AG04449 (cell line): ENCODE data around the gene SERPINE3.

Experiments used
- CTCF ChIA-PET: fragments of 350-600 bp; formaldehyde crosslinking; extraction: SDS; loops from one replicate; lab custom pipeline; 2021; ENCODE audit warnings: antibody characterized with exemption; lab: Yijun Ruan, JAX
- POLR2A ChIA-PET: fragments of 400-600, 350-600 bp; formaldehyde crosslinking; extraction: SDS; loops from one replicate; lab custom pipeline; 2020; ENCODE audit warnings: antibody characterized with exemption, inconsistent platforms; lab: Yijun Ruan, JAX
- DNase-seq: peaks from one replicate; pipeline ENCODE4 v3.0.0-alpha.2; 2010; ENCODE audit warnings: low read depth, low spot score
- H3K4me3 ChIP-seq: 2 replicates; pipeline ENCODE4 v1.5.1; 2011; ENCODE audit warnings: low read depth, mild to moderate bottlenecking, control low read depth, low read length
- TF ChIP-seq, protein P1 (sequence below): IDR thresholded peaks from one replicate; pipeline ENCODE4 v1.5.1; 2011; ENCODE audit warnings: mild to moderate bottlenecking, moderate library complexity, low read length, control low read depth, inconsistent platforms; ENCODE audit not compliant: insufficient read depth; ENCODE audit errors: missing control alignments

Gene SERPINE3

DNA sequence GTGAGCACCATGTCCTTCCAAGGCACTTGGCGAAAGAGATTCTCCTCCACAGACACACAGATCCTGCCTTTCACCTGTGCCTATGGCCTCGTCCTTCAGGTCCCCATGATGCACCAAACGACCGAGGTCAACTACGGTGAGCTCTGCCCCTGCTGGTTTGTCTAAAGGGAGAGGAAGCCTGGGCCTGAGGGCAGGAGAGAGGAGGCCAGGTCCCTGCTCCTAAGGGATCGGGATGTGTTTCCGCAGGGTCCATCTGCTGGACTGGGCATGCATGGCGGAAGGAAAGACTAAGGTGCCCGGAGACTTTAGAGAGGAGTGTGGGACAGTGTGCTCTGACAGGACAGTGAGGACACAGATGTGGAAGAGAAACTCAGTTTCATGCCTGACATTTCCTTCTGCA, 7.6 kb downstream of the SERPINE3 start:
- no peak overlapping the region for H3K4me3 ChIP-seq
- TF ChIP-seq, protein P1, sequence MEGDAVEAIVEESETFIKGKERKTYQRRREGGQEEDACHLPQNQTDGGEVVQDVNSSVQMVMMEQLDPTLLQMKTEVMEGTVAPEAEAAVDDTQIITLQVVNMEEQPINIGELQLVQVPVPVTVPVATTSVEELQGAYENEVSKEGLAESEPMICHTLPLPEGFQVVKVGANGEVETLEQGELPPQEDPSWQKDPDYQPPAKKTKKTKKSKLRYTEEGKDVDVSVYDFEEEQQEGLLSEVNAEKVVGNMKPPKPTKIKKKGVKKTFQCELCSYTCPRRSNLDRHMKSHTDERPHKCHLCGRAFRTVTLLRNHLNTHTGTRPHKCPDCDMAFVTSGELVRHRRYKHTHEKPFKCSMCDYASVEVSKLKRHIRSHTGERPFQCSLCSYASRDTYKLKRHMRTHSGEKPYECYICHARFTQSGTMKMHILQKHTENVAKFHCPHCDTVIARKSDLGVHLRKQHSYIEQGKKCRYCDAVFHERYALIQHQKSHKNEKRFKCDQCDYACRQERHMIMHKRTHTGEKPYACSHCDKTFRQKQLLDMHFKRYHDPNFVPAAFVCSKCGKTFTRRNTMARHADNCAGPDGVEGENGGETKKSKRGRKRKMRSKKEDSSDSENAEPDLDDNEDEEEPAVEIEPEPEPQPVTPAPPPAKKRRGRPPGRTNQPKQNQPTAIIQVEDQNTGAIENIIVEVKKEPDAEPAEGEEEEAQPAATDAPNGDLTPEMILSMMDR, result no peak
- no peak for DNase-seq
- ChIA-PET POLR2A (no interaction called here), CTCF (no interaction called here)

DNA sequence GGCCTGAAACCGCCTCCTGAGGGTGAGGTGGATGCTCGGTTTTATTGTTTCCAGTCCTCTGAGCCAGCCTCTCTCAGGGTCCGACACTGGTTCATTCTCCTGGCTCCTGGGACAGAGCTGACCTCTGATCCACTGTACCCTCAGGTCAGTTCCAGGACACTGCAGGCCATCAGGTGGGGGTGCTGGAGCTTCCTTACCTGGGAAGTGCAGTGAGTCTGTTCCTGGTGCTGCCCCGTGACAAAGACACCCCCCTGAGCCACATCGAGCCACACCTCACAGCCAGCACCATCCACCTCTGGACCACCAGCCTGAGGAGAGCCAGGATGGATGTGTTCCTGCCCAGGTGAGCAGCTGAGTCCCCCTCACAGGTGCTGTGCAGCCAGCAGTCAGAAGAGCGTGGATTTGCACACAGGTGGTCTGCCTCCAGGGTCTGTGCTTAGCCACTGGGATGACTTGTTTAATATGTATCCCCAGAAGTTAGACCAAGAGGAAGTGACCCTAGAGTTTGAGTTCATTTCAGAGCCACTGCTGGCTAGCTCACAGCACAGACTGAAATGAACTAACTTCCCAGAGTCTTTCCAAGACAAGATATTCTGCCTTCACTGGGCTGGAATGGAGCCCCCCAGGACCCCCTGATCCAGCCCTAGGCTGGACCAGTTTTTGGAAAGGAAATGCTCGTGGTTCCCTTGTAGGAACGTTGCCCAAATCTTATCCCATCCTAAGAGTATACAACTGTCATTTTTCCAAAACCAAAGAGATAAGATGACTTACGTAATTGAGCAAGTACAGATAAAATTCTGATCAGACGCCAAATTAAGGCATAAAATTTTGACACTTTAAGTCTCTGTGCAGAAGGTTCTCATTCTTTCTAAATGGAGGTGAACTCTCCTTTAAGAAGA, 8.8 kb downstream of the SERPINE3 start:
- ChIA-PET CTCF (no interaction called here), POLR2A (no interaction called here)
- H3K4me3 ChIP-seq, result no peak overlapping the region
- DNase-seq, result no peak
- TF ChIP-seq, protein P1, result no peak

DNA sequence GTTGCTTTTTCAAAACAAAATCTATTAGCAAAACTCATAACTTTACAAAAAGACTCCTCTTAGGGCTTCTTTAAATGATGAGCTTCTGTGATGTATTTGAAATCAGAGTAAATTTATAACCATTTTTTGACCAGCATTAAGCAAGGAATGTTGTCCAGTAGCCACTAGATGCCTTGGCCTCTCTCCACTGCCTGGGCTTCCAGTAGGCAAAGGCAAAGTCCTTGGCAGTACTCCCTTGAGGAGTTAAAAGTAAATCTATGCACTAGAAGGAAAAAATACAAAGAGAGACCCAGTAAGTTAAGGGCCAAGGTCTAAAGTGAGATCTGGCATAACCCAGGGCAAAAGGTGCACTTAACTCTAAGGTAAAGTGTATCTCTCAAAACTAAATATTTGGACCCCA, 9.5 kb downstream of the SERPINE3 start:
- no peak for DNase-seq
- TF ChIP-seq, protein P1, result no peak
- CTCF ChIA-PET, result no interaction called here
- no peak overlapping the region for H3K4me3 ChIP-seq
- POLR2A ChIA-PET, result no interaction called here

DNA sequence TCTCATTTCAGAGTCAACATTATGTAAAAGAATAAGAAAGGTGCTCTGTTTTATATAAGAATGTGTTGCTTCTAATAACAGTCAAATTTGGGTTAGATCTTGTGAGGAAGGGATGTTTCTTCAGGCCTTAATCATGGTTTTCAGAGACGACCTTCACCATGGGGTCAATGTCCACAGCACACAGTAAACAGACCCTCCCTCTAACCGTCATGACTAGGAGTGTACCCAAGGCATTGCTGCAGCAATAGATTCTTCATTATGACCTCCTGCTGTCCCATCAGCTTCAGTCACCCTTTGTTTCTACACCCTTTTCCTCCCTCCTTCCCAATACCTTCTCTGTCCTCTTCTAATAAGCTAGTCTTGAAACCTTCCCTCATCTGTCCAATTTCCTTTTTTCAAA, 15.7 kb downstream of the SERPINE3 start:
- POLR2A ChIA-PET, result no interaction called here
- CTCF ChIA-PET, result interaction anchor here (1.3 kb wide), 1 partner anchor 69 kb away, joined by 3 read pairs; no protein-coding TSS in a partner anchor
- no peak for DNase-seq
- TF ChIP-seq, protein P1, result no peak
- H3K4me3 ChIP-seq, result no peak overlapping the region

DNA sequence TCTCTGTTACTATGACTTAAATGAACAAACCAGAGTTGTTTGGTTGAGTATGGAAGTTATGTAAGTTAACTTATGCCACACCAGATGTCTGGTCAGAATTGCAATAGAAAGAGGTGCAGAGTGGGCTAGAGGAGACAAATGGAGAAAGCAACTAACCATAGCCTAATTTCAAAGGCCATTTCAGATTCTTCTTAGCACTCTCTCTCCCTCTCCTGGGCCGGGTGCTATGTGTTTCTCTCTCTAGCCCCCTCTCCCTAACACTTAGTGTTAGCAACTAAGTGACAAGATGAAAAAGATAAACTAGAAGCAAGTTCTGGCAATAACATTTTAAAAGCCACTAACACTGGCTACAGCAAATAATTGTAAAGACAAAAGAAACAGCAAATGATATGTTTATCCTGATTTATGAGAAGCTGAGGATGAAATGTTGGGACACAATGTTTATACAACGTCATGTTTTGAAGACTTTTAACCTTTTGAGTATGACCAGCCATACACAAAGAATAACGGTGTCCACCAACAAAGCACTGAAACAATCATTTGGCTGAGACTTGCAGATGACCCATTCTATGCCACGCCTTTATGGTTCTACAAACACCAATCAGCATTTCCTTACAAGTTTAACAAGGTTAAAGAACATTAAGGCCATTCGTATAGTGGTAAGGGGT, 18.6 kb downstream of the SERPINE3 start:
- no peak overlapping the region for H3K4me3 ChIP-seq
- TF ChIP-seq, protein P1, result no peak
- POLR2A ChIA-PET, result no interaction called here
- no peak for DNase-seq
- CTCF ChIA-PET, result no interaction called here

DNA sequence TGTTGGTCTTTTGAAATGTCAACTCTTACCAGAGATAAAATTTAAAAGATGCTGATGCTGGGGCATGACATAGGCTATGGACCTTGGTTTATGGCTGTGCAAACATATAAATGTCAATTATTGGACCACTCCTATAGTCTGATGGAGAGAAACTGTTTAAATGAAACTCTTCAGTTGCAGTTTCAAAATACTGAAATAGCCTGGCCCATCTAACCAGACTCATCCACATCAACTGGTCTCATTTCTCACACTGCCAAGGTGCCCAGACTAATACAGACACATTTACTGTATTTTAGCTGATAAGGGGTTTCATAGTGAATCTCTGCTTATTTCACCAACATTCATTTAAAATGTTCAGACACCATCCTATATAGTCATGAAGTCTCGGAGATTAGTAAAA, 19.9 kb downstream of the SERPINE3 start:
- TF ChIP-seq, protein P1, result no peak
- ChIA-PET CTCF (interaction anchor here (1.7 kb wide), 1 partner anchor 73 kb away, joined by 5 read pairs; no protein-coding TSS in a partner anchor), POLR2A (no interaction called here)
- DNase-seq, result no peak
- H3K4me3 ChIP-seq, result no peak overlapping the region
